ENCODE measurements around the gene ZNF70. TPM values are rescaled to one million over a fixed set of nuclear protein-coding genes. Genes with fewer than 3 reads are reported as not detected.

ZNF70 gene
- total RNA-seq, 4 donors from 2014 or later = 3.5 to 8.0 (median 5.5) TPM

DNA sequence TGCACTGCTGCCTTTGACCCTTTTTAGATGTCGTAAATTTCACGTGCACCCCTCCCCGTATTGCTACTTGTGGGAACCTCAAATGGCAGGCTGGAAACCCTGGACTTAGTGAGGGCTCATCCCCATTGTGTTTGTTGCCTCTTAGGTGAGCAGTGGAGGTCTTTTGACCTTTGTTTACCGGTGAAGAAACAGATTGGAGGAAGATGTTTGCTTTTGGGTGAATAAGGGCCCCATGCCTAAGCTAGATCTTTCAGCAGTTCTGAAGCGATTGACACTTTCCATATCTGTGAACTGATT is 36.6 kb upstream of the ZNF70 start:
- Histone ChIP-seq H3K36me3 (peaks cover 0 to 13% of the 10 kb centered on the region in 2 donors), H3K4me1 (peaks cover 0 to 64% (median 11%) of the 10 kb centered on the region in 3 donors), H3K9me3 (no peaks in the 10 kb centered on the region), H3K4me3 (peak overlapping the region; percentile 54 to 97), H3K27me3 (no peaks in the 10 kb centered on the region), H3K27ac (peak overlapping the region in 3 of 4 donors; percentile 96 to 100 (median 99))
- ATAC-seq = no peak
- TF ChIP-seq CTCF (IDR thresholded peaks at IDR 0.05) = no peak
- no peak for TF ChIP-seq POLR2AphosphoS5 (IDR thresholded peaks at IDR 0.05)
- no peak for TF ChIP-seq POLR2A (IDR thresholded peaks at IDR 0.05)
- no peak for TF ChIP-seq EP300 (IDR thresholded peaks at IDR 0.05)
- 0% methylated on average over 3 of the region's 5 CpGs; no CpG with 5 or more reads in 1 of the 2 donors for WGBS, 2 donors (ENCODE audit: low coverage in 1 of 2)

DNA sequence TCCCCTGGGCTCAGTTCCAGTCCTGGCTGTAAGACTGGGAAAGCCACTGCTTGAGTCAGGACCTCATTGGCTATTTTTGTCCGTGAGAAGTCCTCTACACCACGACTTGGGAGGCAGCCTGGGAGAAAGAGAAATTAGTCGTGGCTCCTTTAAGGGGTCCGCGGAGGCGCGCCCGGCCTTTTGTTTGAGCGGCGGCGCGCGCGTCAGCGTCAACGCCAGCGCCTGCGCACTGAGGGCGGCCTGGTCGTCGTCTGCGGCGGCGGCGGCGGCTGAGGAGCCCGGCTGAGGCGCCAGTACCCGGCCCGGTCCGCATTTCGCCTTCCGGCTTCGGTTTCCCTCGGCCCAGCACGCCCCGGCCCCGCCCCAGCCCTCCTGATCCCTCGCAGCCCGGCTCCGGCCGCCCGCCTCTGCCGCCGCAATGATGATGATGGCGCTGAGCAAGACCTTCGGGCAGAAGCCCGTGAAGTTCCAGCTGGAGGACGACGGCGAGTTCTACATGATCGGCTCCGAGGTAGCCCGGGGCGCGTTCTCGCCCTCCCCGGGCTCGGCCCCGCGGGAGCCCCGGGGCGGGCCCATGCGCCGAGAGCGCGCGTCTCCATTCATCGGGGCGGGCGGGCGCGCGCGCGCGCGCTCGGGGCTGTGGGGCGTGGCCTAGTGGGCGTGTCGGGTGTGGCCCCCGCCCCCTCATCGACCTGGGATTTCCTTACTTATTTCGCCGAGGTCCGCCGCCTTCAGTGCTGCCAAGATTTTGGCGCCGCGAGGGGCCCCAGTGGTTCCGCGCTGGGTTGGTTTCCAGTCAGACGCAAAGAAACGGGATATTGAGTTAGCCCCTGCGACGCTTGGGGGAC is 36.1 kb upstream of the ZNF70 start, which contains the start of gene SMARCB1:
SMARCB1 (plus strand) TSS at position 215 of the 848 bp plus-strand sequence; CDS start at position 419, 204 bp downstream.
- H3K9me3 ChIP-seq = no peaks in the 10 kb centered on the region
- 0% methylated on average over 3 of the region's 97 CpGs; no CpG with 5 or more reads in 1 of the 2 donors for WGBS, 2 donors (ENCODE audit: low coverage in 1 of 2)
- peak within 1 kb of the TSS; percentile 54 to 97 for H3K4me3 ChIP-seq
- H3K27me3 ChIP-seq = no peaks in the 10 kb centered on the region
- H3K27ac ChIP-seq = peak within 1 kb of the TSS; percentile 81 to 100 (median 98)
- H3K36me3 ChIP-seq = peaks cover 0 to 7% of the 10 kb centered on the region in 2 donors
- TF ChIP-seq POLR2AphosphoS5 (IDR thresholded peaks at IDR 0.05) = peak; percentile 44
- peak in 1 of 4 experiments; percentile 2 for TF ChIP-seq CTCF (IDR thresholded peaks at IDR 0.05)
- no peak for TF ChIP-seq EP300 (IDR thresholded peaks at IDR 0.05)
- TF ChIP-seq POLR2A (IDR thresholded peaks at IDR 0.05) = peak; percentile 83 to 87
- peaks cover 0 to 61% (median 11%) of the 10 kb centered on the region in 3 donors for H3K4me1 ChIP-seq
- ATAC-seq = peak; percentile 94

- Histone ChIP-seq H3K4me3 (peak overlapping the region in 1 of 2 donors; percentile 97), H3K36me3 (peaks cover 0 to 3% of the 10 kb centered on the region in 2 donors), H3K4me1 (peaks cover 0 to 54% (median 11%) of the 10 kb centered on the region in 3 donors), H3K27ac (peak overlapping the region; percentile 81 to 100 (median 98)), H3K9me3 (no peaks in the 10 kb centered on the region), H3K27me3 (no peaks in the 10 kb centered on the region)
- TF ChIP-seq POLR2AphosphoS5 (IDR thresholded peaks at IDR 0.05) (no peak), CTCF (IDR thresholded peaks at IDR 0.05) (peak in 1 of 4 experiments; percentile 17)
- WGBS, 2 donors (ENCODE audit: low coverage in 1 of 2) = 8 to 24% methylated on average over 4 to 5 of the region's 9 CpGs
- ATAC-seq = no peak
Measured at GRCh38 chr22:23786261-23786710, 35.4 kb upstream of the ZNF70 start.

DNA sequence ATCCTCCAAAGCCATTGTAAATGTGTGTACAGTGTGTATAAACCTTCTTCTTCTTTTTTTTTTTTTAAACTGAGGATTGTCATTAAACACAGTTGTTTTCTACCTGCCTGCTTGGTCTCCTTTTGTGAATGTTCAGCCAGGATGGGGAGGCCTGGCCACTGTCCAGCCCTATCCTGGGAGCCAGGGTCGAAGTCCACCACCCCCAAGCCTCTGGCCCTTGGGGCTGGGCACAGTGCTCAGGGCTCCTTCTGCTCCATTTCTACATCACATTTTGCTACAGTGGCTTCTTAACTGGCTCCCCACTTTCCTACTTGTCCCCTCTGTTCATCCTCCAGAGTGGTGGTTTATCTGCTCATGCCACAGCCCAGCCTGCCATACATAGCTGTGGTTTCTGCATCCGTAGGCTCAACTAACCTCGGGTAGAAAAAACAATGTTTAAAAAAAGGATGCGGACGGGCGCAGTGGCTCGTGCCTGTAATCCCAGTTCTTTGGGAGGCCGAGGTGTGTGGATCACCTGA is 33.4 kb upstream of the ZNF70 start:
- ATAC-seq = no peak
- Histone ChIP-seq H3K4me3 (no peak overlapping the region), H3K27ac (peak overlapping the region in 2 of 4 donors; percentile 5 to 26), H3K4me1 (peaks cover 0 to 39% (median 11%) of the 10 kb centered on the region in 3 donors), H3K27me3 (no peaks in the 10 kb centered on the region), H3K9me3 (no peaks in the 10 kb centered on the region), H3K36me3 (peaks cover 0 to 19% of the 10 kb centered on the region in 2 donors)
- no peak for TF ChIP-seq EP300 (IDR thresholded peaks at IDR 0.05)
- no peak for TF ChIP-seq POLR2AphosphoS5 (IDR thresholded peaks at IDR 0.05)
- no peak for TF ChIP-seq POLR2A (IDR thresholded peaks at IDR 0.05)
- TF ChIP-seq CTCF (IDR thresholded peaks at IDR 0.05) = no peak
- WGBS, 2 donors (ENCODE audit: low coverage in 1 of 2) = 68 to 100% methylated on average over 2 to 3 of the region's 8 CpGs

Data from gastroesophageal sphincter (tissue), 4 donors.